Thyroid gland (tissue), 4 donors: ENCODE measurements around the gene GCH1. TPM values are rescaled to one million over a fixed set of nuclear protein-coding genes. Genes with fewer than 3 reads are reported as not detected.

Experiments used
- DNase-seq, 2 donors: peaks; one replicate each; pipeline ENCODE4 v3.0.0-alpha.2; 2019
- H3K27ac ChIP-seq, 3 donors: fragments of 200-600 bp; sonication (generic); 1 replicate in 2 of 3; 2 replicates in 1 of 3; pipeline ENCODE4 v1.5.1; 2016 to 2019; ENCODE audit warnings: mild to moderate bottlenecking in 1 of 3, moderate library complexity in 1 of 3
- H3K27me3 ChIP-seq: fragments of 200-600 bp; sonication (generic); one replicate; pipeline ENCODE4 v1.5.1; 2019
- H3K36me3 ChIP-seq, 2 donors: fragments of 200-600 bp; sonication (generic); one replicate each; pipeline ENCODE4 v1.5.1; 2016 to 2019
- H3K4me1 ChIP-seq, 2 donors: fragments of 200-600 bp; sonication (generic); one replicate each; pipeline ENCODE4 v1.5.1; 2017 to 2019
- H3K4me3 ChIP-seq, 3 donors: fragments of 200-600 bp; sonication (generic); replicated peaks in 1 of 3; 1 replicate in 2 of 3; 2 replicates in 1 of 3; pipeline ENCODE4 v1.5.1; 2016; ENCODE audit warnings: mild to moderate bottlenecking in 1 of 3
- H3K9me3 ChIP-seq: fragments of 200-600 bp; sonication (generic); one replicate; pipeline ENCODE4 v1.5.1; 2017
- CTCF ChIP-seq, 6 experiments: fragments of 200-600 bp in 3 of 6; fragments of 450-650 bp in 3 of 6; sonication (generic) in 3 of 6; IDR thresholded peaks; one replicate each; pipeline ENCODE4 v1.5.1; 2016 to 2019; ENCODE audit warnings: antibody characterized with exemption in 6 of 6, mild to moderate bottlenecking in 2 of 6, inconsistent platforms in 1 of 6, moderate library complexity in 1 of 6
- POLR2A ChIP-seq, 2 donors: fragments of 450-650 bp; IDR thresholded peaks; one replicate each; pipeline ENCODE4 v1.6.1; 2017; ENCODE audit warnings: antibody characterized with exemption in 2 of 2, mild to moderate bottlenecking in 2 of 2, moderate library complexity in 1 of 2
- WGBS, 2 donors: methylation state at CpG; one replicate each; pipeline ENCODE4 v1.1.5; 2017; 5-methylcytosine and 5-hydroxymethylcytosine counted together
- intact Hi-C: fragments of 100-400 bp; cut with DNase I; formaldehyde crosslinking; loops from one replicate; pipeline ENCODE4 v1.15.1; 2023
- total RNA-seq, 4 donors: library from RNA; depleted of rRNA; stranded (reverse); fragments of >200 nt; gene quantifications; one replicate each; pipeline ENCODE4 v1.2.3, GENCODE V29; 2016

The GCH1 gene
- total RNA-seq, 4 donors from 2014 or later = 5.2 to 7.8 (median 7.4) TPM

DNA sequence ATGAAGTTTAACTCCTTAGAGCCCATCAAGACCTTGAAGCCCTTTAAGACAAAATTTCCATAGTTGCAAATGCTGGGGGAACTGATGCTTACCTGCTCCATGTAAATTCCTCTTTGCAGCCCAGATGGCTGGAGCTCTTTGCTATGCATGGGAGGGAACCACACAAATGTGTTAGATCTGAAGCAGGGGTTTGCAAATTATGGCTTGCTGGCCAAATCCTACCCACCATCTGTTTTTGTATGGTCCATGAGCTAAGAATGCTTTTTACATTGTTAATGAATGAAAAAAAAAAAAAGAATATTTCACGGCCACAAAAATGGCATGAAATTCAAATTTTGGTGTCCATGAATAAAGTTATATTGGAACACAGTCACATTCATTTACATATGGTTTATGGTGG lies 74.6 kb downstream of the GCH1 start:
- Histone ChIP-seq H3K4me3 (no peak overlapping the region), H3K9me3 (no peaks in the 10 kb centered on the region), H3K27ac (no peak overlapping the region), H3K4me1 (no peaks in the 10 kb centered on the region), H3K27me3 (no peaks in the 10 kb centered on the region), H3K36me3 (no peaks in the 10 kb centered on the region)
- whole genome bisulfite sequencing, 2 donors = 90 to 100% methylated on average over 1 of the region's 1 CpG
- no peak for DNase-seq
- TF ChIP-seq CTCF (IDR thresholded peaks at IDR 0.05) (no peak), POLR2A (IDR thresholded peaks at IDR 0.05) (no peak)
- intact Hi-C loops = no loop called here

- TF ChIP-seq POLR2A (IDR thresholded peaks at IDR 0.05) (no peak), CTCF (IDR thresholded peaks at IDR 0.05) (no peak)
- H3K9me3 ChIP-seq = no peaks in the 10 kb centered on the region
- intact Hi-C loops = no loop called here
- no peaks in the 10 kb centered on the region for H3K36me3 ChIP-seq
- no peaks in the 10 kb centered on the region for H3K4me1 ChIP-seq
- WGBS, 2 donors = 95 to 98% methylated on average over 2 of the region's 2 CpGs
- H3K4me3 ChIP-seq = no peak overlapping the region
- no peak for DNase-seq
- no peak overlapping the region for H3K27ac ChIP-seq
- no peaks in the 10 kb centered on the region for H3K27me3 ChIP-seq
Observed at GRCh38 chr14:54823757-54824549, 78.7 kb downstream of the GCH1 start.

GRCh38 chr14:54822685-54823084 lies 79.9 kb downstream of the GCH1 start:
- no peak for DNase-seq

DNA sequence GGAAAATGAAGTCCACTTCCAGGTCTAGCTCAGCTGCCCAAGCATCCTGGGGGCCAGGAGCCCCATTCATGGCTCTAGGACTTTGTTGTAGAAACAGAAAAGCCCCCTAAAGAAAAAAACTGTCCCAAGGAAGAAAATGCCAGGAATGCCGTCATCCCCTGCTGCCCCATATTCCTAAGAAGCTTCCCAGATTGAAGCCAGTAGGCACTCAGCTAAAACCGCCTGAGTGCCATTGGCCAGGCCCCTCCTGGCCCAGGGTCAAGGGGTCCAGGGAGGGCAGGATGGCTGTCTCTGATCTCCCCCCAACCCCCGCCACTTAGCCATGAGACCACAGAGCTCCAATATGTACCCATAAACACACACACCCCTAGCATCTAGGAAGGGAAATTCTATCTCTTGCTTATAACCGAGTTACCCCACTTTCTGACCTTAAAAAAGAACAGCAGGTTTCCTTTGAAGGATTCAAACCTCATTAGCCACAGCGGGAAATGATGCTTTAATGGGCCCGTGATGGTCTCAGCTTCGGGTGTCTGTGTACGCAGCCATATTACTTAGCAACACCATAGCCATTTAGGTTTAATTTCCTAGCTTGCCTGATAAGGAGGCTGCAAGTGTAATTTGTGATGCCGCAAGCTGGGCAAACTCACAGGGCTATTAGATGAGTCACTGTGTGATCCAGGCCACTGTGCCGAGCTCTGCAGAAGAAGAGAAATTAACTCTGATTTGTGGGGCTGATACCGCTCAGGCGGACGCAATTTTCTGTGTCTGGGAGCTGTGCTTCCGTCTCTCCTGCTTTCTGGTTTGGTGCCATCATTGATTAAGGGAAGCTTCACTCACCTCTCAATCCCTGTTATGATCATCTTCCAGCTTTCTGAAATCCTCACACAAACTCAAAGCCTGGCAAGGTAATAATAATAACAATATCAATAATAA lies 84.2 kb downstream of the GCH1 start:
- 61 to 66% methylated on average over 13 to 14 of the region's 14 CpGs for WGBS, 2 donors
- no peak for DNase-seq
- Histone ChIP-seq H3K36me3 (no peaks in the 10 kb centered on the region), H3K9me3 (no peaks in the 10 kb centered on the region), H3K27me3 (no peaks in the 10 kb centered on the region), H3K27ac (no peak overlapping the region), H3K4me1 (no peaks in the 10 kb centered on the region), H3K4me3 (no peak overlapping the region)
- intact Hi-C loops = no loop called here
- TF ChIP-seq POLR2A (IDR thresholded peaks at IDR 0.05) (no peak), CTCF (IDR thresholded peaks at IDR 0.05) (no peak)

More at GRCh38 chr14:54822685-54823084, 79.9 kb downstream of the GCH1 start:
- Histone ChIP-seq H3K4me3 (no peak overlapping the region), H3K4me1 (no peaks in the 10 kb centered on the region), H3K27me3 (no peaks in the 10 kb centered on the region), H3K36me3 (no peaks in the 10 kb centered on the region), H3K9me3 (no peaks in the 10 kb centered on the region), H3K27ac (no peak overlapping the region)
- no peak for TF ChIP-seq POLR2A (IDR thresholded peaks at IDR 0.05)
- no peak for TF ChIP-seq CTCF (IDR thresholded peaks at IDR 0.05)
- intact Hi-C loops = no loop called here

GRCh38 chr14:54817506-54817905 lies 85.1 kb downstream of the GCH1 start:
- TF ChIP-seq POLR2A (IDR thresholded peaks at IDR 0.05) (no peak), CTCF (IDR thresholded peaks at IDR 0.05) (no peak)

More at GRCh38 chr14:54817506-54817905, 85.1 kb downstream of the GCH1 start:
- intact Hi-C loops = no loop called here
- Histone ChIP-seq H3K9me3 (no peaks in the 10 kb centered on the region), H3K4me3 (no peak overlapping the region), H3K27me3 (no peaks in the 10 kb centered on the region), H3K27ac (no peak overlapping the region), H3K36me3 (no peaks in the 10 kb centered on the region), H3K4me1 (no peaks in the 10 kb centered on the region)
- DNase-seq = no peak
- WGBS, 2 donors = 87 to 90% methylated on average over 5 of the region's 5 CpGs
